Activated CD4-positive, CD25-positive, alpha-beta regulatory T cell (primary cell): Measurements from ENCODE around the gene RPL27.

Source experiments
- DNase-seq, 4 experiments: peaks; one replicate each; lab custom pipeline; 2025; lab: John Stamatoyannopoulos, UW

RPL27 gene

GRCh38 chr17:43051969-43052368, 53.8 kb downstream of the RPL27 start:
- no peak for DNase-seq
